ENCODE results near the gene ELMO1. TPM values are rescaled to one million over a fixed set of nuclear protein-coding genes. Genes with fewer than 3 reads are reported as not detected.

ELMO1 gene
- total RNA-seq, 1 donor from 2014 or later: 132 TPM

GRCh38 chr7:37484426-37485073 is 35.9 kb upstream of the ELMO1 start:
- Mint-ChIP-seq H3K36me3 (ENCODE audit: low read depth) (no peaks in the 10 kb centered on the region), H3K4me3 (no peak overlapping the region), H3K4me1 (no peaks in the 10 kb centered on the region), H3K27me3 (peaks cover 10% of the 10 kb centered on the region), H3K9me3 (peaks cover 8% of the 10 kb centered on the region), H3K27ac (no peak overlapping the region)
- DNase-seq: no peak
- CTCF ChIA-PET: no interaction called here
- ATAC-seq (ENCODE audit: low read depth): no peak
- no peak for TF ChIP-seq CTCF (IDR thresholded peaks at IDR 0.05)
- POLR2A ChIA-PET: no interaction called here
- intact Hi-C loops (cut with micrococcal nuclease): no loop called here

- TF ChIP-seq CTCF (IDR thresholded peaks at IDR 0.05): no peak
- CTCF ChIA-PET: no interaction called here
- POLR2A ChIA-PET: interaction anchor here (0.6 kb wide), 1 partner anchor 35 kb away, joined by 4 read pairs; the partner anchor contains the start of gene ELMO1
- H3K4me1 Mint-ChIP-seq: no peaks in the 10 kb centered on the region
- ATAC-seq (ENCODE audit: low read depth) (no peak), DNase-seq (no peak)
- no peak overlapping the region for H3K4me3 Mint-ChIP-seq
- H3K9me3 Mint-ChIP-seq: peaks cover 12% of the 10 kb centered on the region
- intact Hi-C loops (cut with micrococcal nuclease): no loop called here
- no peak overlapping the region for H3K27ac Mint-ChIP-seq
- H3K36me3 Mint-ChIP-seq (ENCODE audit: low read depth): no peaks in the 10 kb centered on the region
- H3K27me3 Mint-ChIP-seq: peaks cover 10% of the 10 kb centered on the region
Observed at GRCh38 chr7:37483627-37484026, 35.0 kb upstream of the ELMO1 start.

- ChIA-PET CTCF (interaction anchor here (0.7 kb wide), 1 partner anchor 130 kb away, joined by 4 read pairs; no protein-coding TSS in a partner anchor), POLR2A (no interaction called here)
- H3K9me3 Mint-ChIP-seq: peaks cover 8% of the 10 kb centered on the region
- H3K27ac Mint-ChIP-seq: no peak overlapping the region
- TF ChIP-seq CTCF (IDR thresholded peaks at IDR 0.05): no peak
- intact Hi-C loops (cut with micrococcal nuclease): no loop called here
- no peak for ATAC-seq (ENCODE audit: low read depth)
- H3K4me1 Mint-ChIP-seq: no peaks in the 10 kb centered on the region
- no peak for DNase-seq
- peaks cover 10% of the 10 kb centered on the region for H3K27me3 Mint-ChIP-seq
- H3K36me3 Mint-ChIP-seq (ENCODE audit: low read depth): no peaks in the 10 kb centered on the region
- H3K4me3 Mint-ChIP-seq: no peak overlapping the region
Observed at GRCh38 chr7:37482953-37483352, 34.3 kb upstream of the ELMO1 start.

- CTCF ChIA-PET: interaction anchor here (0.7 kb wide), 1 partner anchor 129 kb away, joined by 4 read pairs; no protein-coding TSS in a partner anchor
- no peak for TF ChIP-seq CTCF (IDR thresholded peaks at IDR 0.05)
- no peak overlapping the region for H3K4me3 Mint-ChIP-seq
- peaks cover 8% of the 10 kb centered on the region for H3K9me3 Mint-ChIP-seq
- ATAC-seq (ENCODE audit: low read depth): no peak
- POLR2A ChIA-PET: no interaction called here
- intact Hi-C loops (cut with micrococcal nuclease): no loop called here
- DNase-seq: no peak
- H3K27me3 Mint-ChIP-seq: peaks cover 10% of the 10 kb centered on the region
- no peaks in the 10 kb centered on the region for H3K4me1 Mint-ChIP-seq
- no peak overlapping the region for H3K27ac Mint-ChIP-seq
- H3K36me3 Mint-ChIP-seq (ENCODE audit: low read depth): no peaks in the 10 kb centered on the region
Observed at GRCh38 chr7:37482505-37482904, 33.8 kb upstream of the ELMO1 start.

- TF ChIP-seq CTCF (IDR thresholded peaks at IDR 0.05): no peak
- ChIA-PET POLR2A (no interaction called here), CTCF (no interaction called here)
- intact Hi-C loops (cut with micrococcal nuclease): no loop called here
- H3K4me3 Mint-ChIP-seq: no peak overlapping the region
- H3K27ac Mint-ChIP-seq: no peak overlapping the region
- ATAC-seq (ENCODE audit: low read depth) (no peak), DNase-seq (no peak)
- H3K36me3 Mint-ChIP-seq (ENCODE audit: low read depth): no peaks in the 10 kb centered on the region
- H3K4me1 Mint-ChIP-seq: no peaks in the 10 kb centered on the region
- H3K27me3 Mint-ChIP-seq: peaks cover 10% of the 10 kb centered on the region
- peaks cover 8% of the 10 kb centered on the region for H3K9me3 Mint-ChIP-seq
Observed at GRCh38 chr7:37481722-37482288, 33.1 kb upstream of the ELMO1 start.

Data from activated B cell treated with CpG ODN at 0.5 μM for 24 hours (primary cell).